Renal cortex interstitium (tissue), 15 donors: ENCODE results near the gene NPEPL1. TPM values are rescaled to one million over a fixed set of nuclear protein-coding genes. Genes with fewer than 3 reads are reported as not detected.
"Not testable (repeated sequence)": the region's sequence is repeated elsewhere in the genome, so short reads cannot be mapped to it uniquely, and the experiment has no call there.

ENCODE experiments used
- DNase-seq, 11 donors: peaks; one replicate each; pipeline ENCODE4 v3.0.0-alpha.2; 2013; ENCODE audit warnings: low read depth in 9 of 11, low spot score in 4 of 11; ENCODE audit errors: extremely low read depth in 1 of 11
- long read RNA-seq, 16 experiments: transcript quantifications; one replicate each; lab custom pipeline, GENCODE V29; 2026
- polyA plus RNA-seq, 3 donors: library from polyadenylated mRNA; unstranded; fragments of 120-200 nt; gene quantifications; one replicate each; pipeline ENCODE4 v1.2.1, GENCODE V29; 2013; ENCODE audit not compliant: insufficient read length in 3 of 3

Gene NPEPL1, protein sequence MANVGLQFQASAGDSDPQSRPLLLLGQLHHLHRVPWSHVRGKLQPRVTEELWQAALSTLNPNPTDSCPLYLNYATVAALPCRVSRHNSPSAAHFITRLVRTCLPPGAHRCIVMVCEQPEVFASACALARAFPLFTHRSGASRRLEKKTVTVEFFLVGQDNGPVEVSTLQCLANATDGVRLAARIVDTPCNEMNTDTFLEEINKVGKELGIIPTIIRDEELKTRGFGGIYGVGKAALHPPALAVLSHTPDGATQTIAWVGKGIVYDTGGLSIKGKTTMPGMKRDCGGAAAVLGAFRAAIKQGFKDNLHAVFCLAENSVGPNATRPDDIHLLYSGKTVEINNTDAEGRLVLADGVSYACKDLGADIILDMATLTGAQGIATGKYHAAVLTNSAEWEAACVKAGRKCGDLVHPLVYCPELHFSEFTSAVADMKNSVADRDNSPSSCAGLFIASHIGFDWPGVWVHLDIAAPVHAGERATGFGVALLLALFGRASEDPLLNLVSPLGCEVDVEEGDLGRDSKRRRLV
- 10 to 100 TPM; 35.7 to 54.4 (median 46.9) TPM for polyA plus RNA-seq
- long read RNA-seq, donor 1, partial matches to known transcripts, result 0 of 3 reads
- long read RNA-seq, donor 1, other reads (novel, unspliced or antisense), result 0 of 3 reads
- long read RNA-seq, donor 2, partial matches to known transcripts, result 0 of 4 reads
- long read RNA-seq, donor 2, other reads (novel, unspliced or antisense), result 0 of 4 reads
- long read RNA-seq, donor 3, transcript NPEPL1-201 (12 exons, 2,378 nt), result major isoform, 5 of 7 reads
- long read RNA-seq, donor 3, partial matches to known transcripts, result 0 of 7 reads
- long read RNA-seq, donor 3, other reads (novel, unspliced or antisense), result 0 of 7 reads
- long read RNA-seq, donor 4, partial matches to known transcripts, result 0 of 4 reads
- long read RNA-seq, donor 4, other reads (novel, unspliced or antisense), result 0 of 4 reads
- long read RNA-seq, donor 5, transcript NPEPL1-201 (12 exons, 2,378 nt), result major isoform, 7 of 7 reads
- long read RNA-seq, donor 5, partial matches to known transcripts, result 0 of 7 reads
- long read RNA-seq, donor 5, other reads (novel, unspliced or antisense), result 0 of 7 reads
- long read RNA-seq, donor 6, partial matches to known transcripts, result 0 of 1 reads
- long read RNA-seq, donor 6, other reads (novel, unspliced or antisense), result 0 of 1 reads
- long read RNA-seq, donor 7, transcript NPEPL1-201 (12 exons, 2,378 nt), result major isoform, 5 of 8 reads
- long read RNA-seq, donor 7, partial matches to known transcripts, result 0 of 8 reads
- long read RNA-seq, donor 7, other reads (novel, unspliced or antisense), result 0 of 8 reads
- long read RNA-seq, donor 8, transcript NPEPL1-201 (12 exons, 2,378 nt), result major isoform, 5 of 8 reads
- long read RNA-seq, donor 8, partial matches to known transcripts, result 0 of 8 reads
- long read RNA-seq, donor 8, other reads (novel, unspliced or antisense), result 0 of 8 reads
- long read RNA-seq, donor 9, transcript NPEPL1-201 (12 exons, 2,378 nt), result major isoform, 5 of 17 reads
- long read RNA-seq, donor 9, partial matches to known transcripts, result 12 of 17 reads
- long read RNA-seq, donor 9, other reads (novel, unspliced or antisense), result 0 of 17 reads
- long read RNA-seq, donor 10, partial matches to known transcripts, result 0 of 4 reads
- long read RNA-seq, donor 10, other reads (novel, unspliced or antisense), result 0 of 4 reads
- long read RNA-seq, donor 11, partial matches to known transcripts, result 0 of 3 reads
- long read RNA-seq, donor 11, other reads (novel, unspliced or antisense), result 0 of 3 reads
- long read RNA-seq, donor 12, partial matches to known transcripts, result 0 of 2 reads
- long read RNA-seq, donor 12, other reads (novel, unspliced or antisense), result 0 of 2 reads
- long read RNA-seq, donor 13, transcript NPEPL1-201 (12 exons, 2,378 nt), result major isoform, 8 of 10 reads
- long read RNA-seq, donor 13, partial matches to known transcripts, result 0 of 10 reads
- long read RNA-seq, donor 13, other reads (novel, unspliced or antisense), result 0 of 10 reads
- long read RNA-seq, donor 14, partial matches to known transcripts, result 18 of 24 reads
- long read RNA-seq, donor 14, other reads (novel, unspliced or antisense), result 0 of 24 reads
- long read RNA-seq, donor 15, partial matches to known transcripts, result 0 of 1 reads
- long read RNA-seq, donor 15, other reads (novel, unspliced or antisense), result 0 of 1 reads
- long read RNA-seq, donor 16, transcript NPEPL1-205 (3 exons, 2,061 nt), result minor isoform, 5 of 23 reads
- long read RNA-seq, donor 16, transcript NPEPL1-201 (12 exons, 2,378 nt), result major isoform, 18 of 23 reads
- long read RNA-seq, donor 16, partial matches to known transcripts, result 0 of 23 reads
- long read RNA-seq, donor 16, other reads (novel, unspliced or antisense), result 0 of 23 reads

DNA sequence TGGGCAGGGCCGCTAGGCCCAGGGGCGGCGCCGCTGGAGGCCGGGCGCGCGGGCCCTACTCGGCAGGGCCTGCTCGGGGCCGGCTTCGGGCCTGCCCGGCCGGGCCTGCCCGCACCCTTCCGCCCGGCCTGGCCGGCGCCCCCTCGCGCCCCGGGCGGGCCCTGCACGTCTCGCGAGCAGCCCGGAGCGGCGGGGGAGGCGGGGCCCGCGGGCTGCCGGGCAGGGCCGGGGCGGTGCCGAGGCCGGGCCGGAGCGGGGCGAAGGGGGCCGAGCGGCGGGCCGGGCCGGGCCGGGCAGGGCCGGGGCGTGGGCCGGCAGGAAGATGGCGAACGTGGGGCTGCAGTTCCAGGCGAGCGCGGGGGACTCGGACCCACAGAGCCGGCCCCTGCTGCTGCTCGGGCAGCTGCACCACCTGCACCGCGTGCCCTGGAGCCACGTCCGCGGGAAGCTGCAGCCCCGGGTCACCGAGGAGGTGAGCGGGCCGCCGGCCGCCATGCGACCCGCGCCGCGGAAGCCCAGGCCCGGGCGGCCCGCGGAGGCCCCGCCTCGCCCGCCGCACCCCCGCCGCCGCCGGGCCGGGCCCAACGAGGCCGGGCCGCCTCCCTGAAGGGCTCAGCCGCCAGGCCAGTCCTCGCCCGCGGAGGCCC is at the start of gene NPEPL1:
NPEPL1 (plus strand) TSS at position 222 of the 647 bp plus-strand sequence; CDS start at position 323, 101 bp downstream.
- DNase-seq, result peak in 4 of 11 donors; percentile 47 to 62 (median 59)

DNA sequence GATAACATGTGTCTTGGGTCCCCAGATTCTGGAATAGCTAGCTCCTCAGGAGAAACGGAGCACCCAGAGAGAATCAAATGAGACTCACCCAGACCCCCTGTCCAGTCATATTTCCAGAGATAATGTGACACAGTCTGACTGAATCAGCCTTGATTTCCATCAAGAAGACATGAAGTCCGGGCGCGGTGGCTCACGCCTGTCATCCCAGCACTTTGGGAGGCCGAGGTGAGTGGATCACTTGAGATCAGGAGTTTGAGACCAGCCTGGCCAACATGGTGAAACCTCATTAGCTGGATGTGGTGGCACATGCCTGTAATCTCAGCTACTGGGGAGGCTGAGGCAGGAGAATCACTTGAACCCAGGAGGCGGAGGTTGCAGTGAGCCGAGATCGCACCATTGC is 49.7 kb upstream of the NPEPL1 start:
- not testable (repeated sequence) for DNase-seq

- DNase-seq, result no peak
Measured at GRCh38 chr20:58645412-58645968, 47.1 kb upstream of the NPEPL1 start.

DNA sequence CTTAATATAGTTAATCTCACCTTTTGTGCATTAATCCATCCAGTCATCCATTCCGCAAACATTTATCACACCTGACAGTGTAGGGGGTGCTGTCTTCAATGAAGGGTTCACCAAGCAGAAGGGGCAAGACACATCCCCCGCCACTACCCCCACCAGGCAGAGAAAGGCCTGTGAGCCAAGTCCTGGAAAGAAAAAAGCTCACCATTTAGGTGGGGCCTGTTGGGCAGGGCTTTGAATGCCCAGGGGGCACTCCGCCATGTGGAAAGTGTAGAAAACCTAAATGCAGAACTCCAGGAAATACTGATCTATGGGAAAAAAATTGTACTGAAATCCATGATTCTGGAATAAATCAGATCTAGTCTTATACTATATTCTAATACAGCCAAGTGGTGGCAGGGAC is 46.3 kb upstream of the NPEPL1 start:
- no peak for DNase-seq

DNA sequence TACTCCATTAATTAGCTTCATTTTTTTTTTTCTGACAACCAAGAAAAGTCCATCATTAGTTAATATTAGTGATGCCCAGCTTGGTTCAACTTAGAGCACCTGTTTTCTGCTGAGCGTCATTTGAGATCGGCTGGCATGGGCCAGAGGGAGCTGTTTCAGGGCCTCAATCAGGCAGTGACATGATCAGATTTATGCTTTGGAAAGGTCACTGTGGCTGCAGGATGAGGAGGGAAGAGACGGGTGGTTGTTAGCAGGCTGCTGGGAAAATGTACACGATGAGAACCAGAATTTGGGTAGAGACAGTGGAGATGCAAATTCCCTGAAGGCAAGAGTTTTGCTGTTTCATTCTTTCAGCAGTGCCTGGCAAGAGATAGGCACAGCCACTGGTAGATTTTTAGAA is 45.9 kb upstream of the NPEPL1 start:
- DNase-seq, result no peak

GRCh38 chr20:58647162-58647795 is 45.3 kb upstream of the NPEPL1 start:
- DNase-seq, result no peak

- peak in 1 of 11 donors; percentile 49 for DNase-seq
Measured at GRCh38 chr20:58647796-58648501, 44.7 kb upstream of the NPEPL1 start.

- DNase-seq, result not testable (repeated sequence)
Measured at GRCh38 chr20:58648502-58648825, 44.1 kb upstream of the NPEPL1 start.

DNA sequence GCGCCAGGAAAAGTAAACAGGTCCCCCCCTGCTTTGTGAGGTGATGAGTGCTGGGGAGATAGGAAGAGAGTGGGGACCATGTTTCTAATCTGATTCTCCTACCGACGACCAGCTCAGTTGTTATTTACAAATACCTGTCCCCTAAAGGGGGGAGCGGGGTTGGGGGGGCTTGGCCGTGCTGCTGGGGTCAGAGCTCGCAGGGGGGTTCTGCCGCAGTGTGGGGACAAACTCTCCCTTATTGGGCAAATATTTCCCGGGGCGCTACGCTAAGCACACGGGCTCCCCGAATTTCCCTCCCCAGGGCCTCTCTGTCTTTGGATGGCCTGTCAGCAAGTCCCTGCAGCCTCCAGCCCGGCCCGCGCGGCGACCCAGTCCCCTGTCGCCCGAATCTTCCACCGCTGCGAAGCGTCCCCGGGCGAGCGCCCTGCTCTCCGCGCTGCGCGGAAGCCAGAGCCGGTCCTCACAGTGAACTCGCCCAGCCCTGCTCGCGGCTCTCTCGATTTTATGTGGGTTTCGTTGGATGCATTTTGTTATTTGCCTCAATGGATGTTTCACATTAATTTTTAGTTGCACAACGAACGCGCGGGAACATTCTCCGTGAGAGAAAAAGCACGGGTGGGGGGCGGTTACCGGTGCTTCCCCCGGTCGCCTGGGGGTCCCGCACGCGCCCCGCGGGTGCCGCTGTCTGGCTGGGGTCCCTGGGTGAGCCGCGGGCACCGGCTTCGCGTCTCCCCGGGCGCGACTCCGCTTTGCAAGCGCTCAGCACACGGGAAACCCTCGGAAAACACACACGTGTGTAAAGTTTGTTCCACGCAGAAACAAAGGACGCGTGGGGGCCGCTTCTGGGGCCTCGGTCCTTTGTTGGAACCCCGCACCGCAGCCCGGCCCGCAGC is 43.1 kb upstream of the NPEPL1 start:
- DNase-seq, result no peak

- no peak for DNase-seq
Measured at GRCh38 chr20:58650181-58650775, 42.3 kb upstream of the NPEPL1 start.

DNA sequence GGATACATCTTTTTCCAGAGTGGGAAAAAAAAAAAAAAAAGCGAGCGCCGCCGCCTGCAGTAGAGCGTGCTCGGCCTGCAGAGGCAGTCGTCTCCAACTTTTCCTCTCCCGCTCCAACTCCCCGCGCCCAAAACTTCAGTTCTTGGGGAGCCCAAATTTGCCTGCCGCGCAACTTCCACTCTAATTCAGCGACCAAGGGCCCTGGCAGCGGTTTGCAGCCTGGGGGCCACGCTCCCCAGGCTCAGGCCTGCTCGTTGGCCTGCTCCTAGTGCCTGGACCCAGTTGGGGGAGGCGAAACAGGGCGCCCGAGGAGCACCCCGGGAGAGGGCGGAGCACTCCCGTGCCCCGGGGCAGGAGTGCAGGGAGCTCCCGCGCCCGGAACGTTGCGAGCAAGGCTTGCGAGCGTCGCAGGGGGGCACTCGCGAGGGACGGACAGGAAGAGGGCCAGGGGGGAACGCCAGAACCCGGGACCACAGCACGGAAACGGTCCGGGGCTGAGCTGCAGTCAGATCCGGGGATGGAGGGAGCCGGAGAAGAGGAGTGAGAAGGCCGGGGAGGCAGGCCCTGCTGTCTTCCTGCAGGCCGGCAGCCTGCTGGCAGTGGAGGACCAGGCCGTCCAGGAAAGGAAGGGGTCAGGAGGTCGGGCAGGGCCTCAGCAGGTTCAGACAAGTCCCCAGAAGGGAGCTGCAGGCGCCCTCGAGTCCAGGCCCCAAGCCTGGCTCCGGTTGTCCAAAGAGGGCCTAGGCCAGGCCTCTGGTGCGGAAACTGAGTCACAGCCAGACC is 41.6 kb upstream of the NPEPL1 start, which contains the start of gene STX16:
STX16 (plus strand) TSS at position 508 of the 783 bp plus-strand sequence. CDS start 724 bp downstream, outside the sequence.
- peak; percentile 76 to 89 (median 82) for DNase-seq

DNA sequence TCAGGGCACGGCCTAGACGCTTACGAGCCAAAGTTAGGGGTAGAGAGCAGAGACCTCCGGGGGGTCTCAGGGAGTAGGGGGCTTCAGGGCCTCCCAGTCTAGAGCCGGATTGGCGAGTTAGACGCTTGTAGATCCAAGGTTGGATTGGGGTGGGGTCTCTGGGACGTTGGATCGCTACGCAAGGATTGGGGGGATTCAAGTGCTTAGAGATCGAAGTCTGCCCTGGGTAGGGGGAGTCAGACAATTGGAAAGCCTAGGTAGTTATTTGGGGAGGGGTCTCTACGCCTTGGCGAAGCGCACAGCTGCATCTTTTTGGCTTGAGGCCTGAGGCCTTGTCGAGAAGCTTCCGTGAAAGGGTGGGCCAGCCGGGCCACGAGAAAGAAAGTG is 41.0 kb upstream of the NPEPL1 start:
- peak; percentile 81 to 96 (median 90) for DNase-seq
